Epidermal melanocyte (primary cell): ENCODE measurements around the gene CAND2.

ENCODE experiments used
- DNase-seq: peaks from one replicate; pipeline ENCODE4 v3.0.0; 2011; ENCODE audit warnings: low spot score; ENCODE audit not compliant: insufficient read length

CAND2 gene

GRCh38 chr3:12796171-12797123, at the start of gene CAND2:
Gene CAND2, plus strand, starts transcription at chr3:12796680. Its CDS starts 41 bp downstream, at chr3:12796721.
- no peak for DNase-seq

GRCh38 chr3:12748477-12748876, 48.0 kb upstream of the CAND2 start:
- no peak for DNase-seq

- no peak for DNase-seq
These were observed 46.3 kb upstream of the CAND2 start for GRCh38 chr3:12750223-12750622.

- DNase-seq = no peak
These were observed 45.8 kb upstream of the CAND2 start for GRCh38 chr3:12750658-12751071.

GRCh38 chr3:12751571-12751970, 44.9 kb upstream of the CAND2 start:
- no peak for DNase-seq

GRCh38 chr3:12752102-12752501, 44.4 kb upstream of the CAND2 start:
- no peak for DNase-seq

GRCh38 chr3:12752809-12753208, 43.7 kb upstream of the CAND2 start:
- DNase-seq = no peak

GRCh38 chr3:12753275-12754028, 43.0 kb upstream of the CAND2 start:
- no peak for DNase-seq

GRCh38 chr3:12754313-12754712, 42.2 kb upstream of the CAND2 start:
- DNase-seq = no peak

- DNase-seq = no peak
These were observed 40.7 kb upstream of the CAND2 start for GRCh38 chr3:12755754-12756153.

GRCh38 chr3:12756175-12756574, 40.3 kb upstream of the CAND2 start:
- no peak for DNase-seq

GRCh38 chr3:12756635-12757034, 39.8 kb upstream of the CAND2 start:
- DNase-seq = no peak

- no peak for DNase-seq
These were observed 38.3 kb upstream of the CAND2 start for GRCh38 chr3:12758025-12758781.

- DNase-seq = no peak
These were observed 37.3 kb upstream of the CAND2 start, which contains the start of gene TMEM40 for GRCh38 chr3:12759097-12759679. Gene TMEM40, minus strand, starts transcription at chr3:12759259. Its CDS starts 9,427 bp downstream, at chr3:12749832.

- no peak for DNase-seq
These were observed 36.6 kb upstream of the CAND2 start for GRCh38 chr3:12759693-12760565.

GRCh38 chr3:12764171-12764776, 32.2 kb upstream of the CAND2 start:
- no peak for DNase-seq

- no peak for DNase-seq
These were observed 29.9 kb upstream of the CAND2 start for GRCh38 chr3:12766541-12766940.

GRCh38 chr3:12768579-12769527, 27.6 kb upstream of the CAND2 start:
- no peak for DNase-seq

- DNase-seq = no peak
These were observed 26.7 kb upstream of the CAND2 start for GRCh38 chr3:12769761-12770160.
